NCI-H1694 (cell line): Measurements from ENCODE around the gene IGFBP5.
A peak's percentile ranks its signal among the peaks of the same experiment; 100 is the strongest.

Experiments used
- DNase-seq: peaks from one replicate; lab custom pipeline; 2025; lab: John Stamatoyannopoulos, UW

IGFBP5 gene

GRCh38 chr2:216643986-216644659 lies 51.2 kb downstream of the IGFBP5 start:
- DNase-seq: no peak

DNA sequence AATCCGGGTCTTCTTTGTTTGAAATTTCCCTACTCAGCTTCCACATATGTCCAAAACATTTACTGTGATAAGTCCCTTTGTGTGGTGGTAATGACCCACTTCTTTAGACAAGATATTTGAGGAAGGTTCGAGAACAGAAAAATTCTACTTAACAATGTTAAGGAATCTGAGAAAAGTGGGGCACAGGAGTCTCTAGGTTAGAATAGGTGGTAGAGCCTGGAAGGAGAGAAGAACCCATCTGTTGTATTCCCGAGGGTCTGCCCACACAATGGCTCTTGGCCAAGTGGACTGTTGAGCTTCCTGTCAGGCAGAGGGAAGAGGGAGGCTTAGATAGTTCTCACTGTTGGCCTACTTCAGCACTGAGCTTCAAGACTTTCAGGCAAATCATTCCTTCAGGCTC lies 57.9 kb downstream of the IGFBP5 start:
- DNase-seq: no peak

GRCh38 chr2:216636551-216637450 lies 58.5 kb downstream of the IGFBP5 start:
- no peak for DNase-seq

- no peak for DNase-seq
Measured at GRCh38 chr2:216635701-216636550, 59.4 kb downstream of the IGFBP5 start.

- no peak for DNase-seq
Measured at GRCh38 chr2:216635171-216635570, 60.2 kb downstream of the IGFBP5 start.

GRCh38 chr2:216634370-216635148 lies 60.8 kb downstream of the IGFBP5 start:
- no peak for DNase-seq

- DNase-seq: peak; percentile 9
Measured at GRCh38 chr2:216633616-216634369, 61.6 kb downstream of the IGFBP5 start.

DNA sequence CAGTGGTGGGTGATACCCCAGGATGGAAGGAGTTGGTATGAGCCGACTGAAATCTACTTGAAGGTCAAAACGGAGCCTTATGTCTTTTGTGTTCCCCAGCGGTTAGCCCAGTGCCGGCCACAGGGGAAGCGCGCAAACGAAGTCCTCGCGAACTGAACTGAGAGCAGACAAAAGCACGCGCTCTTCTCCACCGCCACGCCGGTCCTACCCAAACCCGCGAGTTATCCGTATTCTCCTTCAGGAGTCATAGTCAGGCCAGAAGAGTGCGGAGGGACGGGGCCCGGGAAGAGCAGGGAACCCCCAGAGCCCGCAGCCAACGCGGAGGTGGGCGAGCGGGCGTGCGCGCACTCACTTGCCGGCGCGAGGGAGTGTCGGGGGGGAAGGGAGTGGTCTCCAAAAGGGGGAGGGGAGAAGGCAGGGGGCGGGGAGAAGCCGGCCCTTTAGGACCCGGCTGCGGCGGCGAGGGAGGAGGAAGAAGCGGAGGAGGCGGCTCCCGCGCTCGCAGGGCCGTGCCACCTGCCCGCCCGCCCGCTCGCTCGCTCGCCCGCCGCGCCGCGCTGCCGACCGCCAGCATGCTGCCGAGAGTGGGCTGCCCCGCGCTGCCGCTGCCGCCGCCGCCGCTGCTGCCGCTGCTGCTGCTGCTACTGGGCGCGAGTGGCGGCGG lies 62.3 kb downstream of the IGFBP5 start, which contains the start of gene IGFBP2:
Gene IGFBP2 (plus strand): TSS at position 469 of the 664 bp plus-strand sequence. CDS start 104 bp downstream, at position 573.
- DNase-seq: peak; percentile 15

DNA sequence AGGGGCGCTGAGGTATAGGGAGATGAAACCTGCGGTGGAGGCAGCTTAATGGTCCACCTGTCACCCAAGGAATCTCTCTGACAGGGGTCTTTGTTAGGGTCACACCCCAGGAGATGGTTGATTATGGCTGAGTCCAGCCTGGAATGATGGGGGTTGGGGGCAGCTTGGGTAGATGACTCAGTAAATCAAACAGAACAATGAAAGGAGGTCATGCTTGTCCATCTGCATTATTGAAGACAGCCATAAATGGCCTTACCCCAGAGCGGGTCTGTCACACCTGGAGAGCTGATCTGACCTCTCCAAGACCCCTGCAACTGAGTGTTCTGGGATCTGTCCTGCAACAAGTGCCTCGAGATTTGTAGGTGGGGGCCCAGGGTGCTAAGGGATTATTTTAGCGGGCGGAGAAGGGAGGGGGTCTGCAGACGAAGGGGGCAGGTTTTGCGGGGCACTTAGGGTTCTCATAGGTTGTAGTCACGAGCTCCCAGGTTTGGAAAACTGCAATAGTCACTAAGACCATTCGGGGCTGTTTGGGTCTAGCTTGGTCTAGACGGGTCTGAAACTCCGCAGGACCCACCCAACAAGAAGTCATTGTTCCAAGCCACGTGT lies 62.9 kb downstream of the IGFBP5 start:
- no peak for DNase-seq

DNA sequence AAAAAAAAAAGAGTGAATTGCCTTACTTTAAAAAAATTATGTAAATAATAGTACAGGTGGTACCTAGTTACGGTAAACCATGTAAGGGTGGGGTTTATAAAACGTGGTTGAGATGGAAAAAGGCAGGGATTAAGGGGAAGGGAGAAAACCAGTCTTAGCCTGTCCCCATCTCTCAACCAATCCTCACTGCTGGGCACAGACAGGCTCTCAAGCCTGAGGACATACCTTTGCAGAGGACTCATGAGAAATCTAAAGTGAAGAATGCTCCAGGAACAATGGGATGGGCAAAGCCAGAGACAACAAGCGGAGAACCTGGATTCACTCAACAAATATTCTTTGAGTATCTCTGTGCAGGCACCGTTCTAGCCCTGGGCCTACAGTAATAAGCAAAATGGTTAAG lies 65.6 kb downstream of the IGFBP5 start:
- no peak for DNase-seq

GRCh38 chr2:216626875-216627245 lies 68.5 kb downstream of the IGFBP5 start:
- no peak for DNase-seq

DNA sequence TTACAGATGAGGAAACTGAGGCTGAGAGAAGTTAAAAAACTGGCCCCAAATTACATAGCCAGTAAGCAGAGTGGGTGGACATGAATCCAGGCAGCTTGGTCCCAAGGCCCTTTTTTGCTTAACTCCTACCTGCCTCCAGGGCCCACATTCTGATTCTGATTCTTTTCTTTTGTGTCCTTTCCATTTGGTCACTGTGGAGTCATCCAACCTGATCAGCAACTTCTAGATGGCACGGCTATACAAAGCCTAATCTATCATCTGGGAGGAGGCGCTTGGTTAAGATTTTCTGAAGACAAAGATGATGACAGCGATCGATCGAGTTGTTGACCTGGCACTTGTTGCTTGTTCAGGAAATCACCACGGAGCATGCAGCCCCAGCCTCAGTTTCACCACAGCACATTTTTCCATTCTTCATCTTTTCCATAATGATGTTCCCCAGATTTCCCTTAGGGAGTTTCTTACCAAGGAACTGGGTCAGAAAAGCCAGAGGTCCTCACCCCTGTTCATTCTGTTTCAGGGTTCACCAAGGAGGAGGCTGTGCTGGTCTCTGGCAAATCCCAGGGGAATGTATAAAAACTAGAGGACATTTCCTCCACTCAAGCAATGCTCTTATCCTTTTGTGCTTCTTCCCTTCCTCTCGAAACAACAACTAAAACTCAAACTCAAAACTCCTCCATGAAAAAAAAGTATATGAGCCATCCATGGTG lies 69.0 kb downstream of the IGFBP5 start:
- DNase-seq: no peak

DNA sequence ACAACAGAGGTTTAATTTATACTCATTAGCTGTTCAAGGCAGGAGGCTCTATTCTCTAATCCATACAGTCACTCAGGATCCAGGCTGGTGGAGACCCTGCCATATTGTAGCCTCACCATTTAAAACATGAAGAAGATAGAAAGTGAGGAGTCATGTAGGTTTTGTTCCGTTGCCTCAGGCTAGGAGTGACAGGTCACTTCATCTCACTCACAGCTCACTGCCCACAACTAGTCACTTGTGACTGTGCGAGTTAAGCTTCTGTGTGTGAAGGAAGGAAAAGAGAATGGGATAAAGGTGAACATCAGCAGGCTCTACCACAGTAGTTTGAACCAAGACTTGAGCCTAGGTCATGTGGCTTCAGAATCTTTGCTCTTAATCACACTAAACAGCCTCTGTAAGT lies 71.1 kb downstream of the IGFBP5 start:
- no peak for DNase-seq

DNA sequence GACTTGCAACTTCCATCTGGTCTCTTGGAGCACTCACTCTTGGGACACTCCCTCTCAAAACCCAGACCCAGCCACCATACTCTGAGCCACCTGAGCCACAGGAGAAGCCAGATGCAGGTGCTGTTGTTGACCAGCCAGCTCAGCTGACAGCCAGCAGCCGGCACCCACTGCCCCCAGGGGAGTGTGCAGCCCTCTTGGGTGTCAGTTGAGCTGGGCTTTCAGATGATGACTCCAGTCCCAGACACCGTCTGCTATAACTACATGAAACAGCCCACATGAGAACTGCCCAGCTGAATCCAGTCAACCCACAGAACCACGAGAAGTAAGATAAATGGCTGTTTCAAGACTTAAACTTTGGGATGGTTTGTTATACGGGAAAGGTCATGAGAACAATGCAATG lies 72.8 kb downstream of the IGFBP5 start:
- no peak for DNase-seq
